CD4-positive, alpha-beta T cell treated with Interleukin-10 for 1 hour (primary cell): ENCODE measurements around the gene OXSR1.

ENCODE experiments used
- DNase-seq: peaks from one replicate; pipeline ENCODE4 v3.0.0-alpha.2; 2020

The OXSR1 gene

GRCh38 chr3:38164952-38165721 is at the start of gene OXSR1:
OXSR1 (plus strand) TSS chr3:38165537; CDS start chr3:38165877, 340 bp downstream.
- peak; percentile 98 for DNase-seq

- DNase-seq = no peak
Observed at GRCh38 chr3:38115645-38116427, 49.5 kb upstream of the OXSR1 start.

GRCh38 chr3:38116471-38117162 is 48.7 kb upstream of the OXSR1 start:
- DNase-seq = no peak

- DNase-seq = no peak
Observed at GRCh38 chr3:38117163-38117716, 48.1 kb upstream of the OXSR1 start.

GRCh38 chr3:38117748-38118420 is 47.5 kb upstream of the OXSR1 start:
- DNase-seq = peak; percentile 79

GRCh38 chr3:38118421-38119247 is 46.7 kb upstream of the OXSR1 start:
- no peak for DNase-seq

GRCh38 chr3:38119248-38119544 is 46.1 kb upstream of the OXSR1 start:
- DNase-seq = no peak

GRCh38 chr3:38119821-38120692 is 45.3 kb upstream of the OXSR1 start:
- DNase-seq = no peak

GRCh38 chr3:38120693-38121450 is 44.5 kb upstream of the OXSR1 start:
- no peak for DNase-seq

- no peak for DNase-seq
Observed at GRCh38 chr3:38121451-38121831, 43.9 kb upstream of the OXSR1 start.

- no peak for DNase-seq
Observed at GRCh38 chr3:38121832-38122461, 43.4 kb upstream of the OXSR1 start.

GRCh38 chr3:38122712-38123290 is 42.5 kb upstream of the OXSR1 start:
- no peak for DNase-seq

- DNase-seq = no peak
Observed at GRCh38 chr3:38124324-38125122, 40.8 kb upstream of the OXSR1 start.

- no peak for DNase-seq
Observed at GRCh38 chr3:38125305-38126120, 39.8 kb upstream of the OXSR1 start.

- DNase-seq = no peak
Observed at GRCh38 chr3:38126121-38126892, 39.0 kb upstream of the OXSR1 start.

GRCh38 chr3:38127611-38128302 is 37.6 kb upstream of the OXSR1 start:
- DNase-seq = no peak
